LNCAP (cell line): ENCODE data around the gene GXYLT2.

ENCODE experiments used
- CTCF ChIP-seq: fragments of 450-650 bp; IDR thresholded peaks from 2 replicates; pipeline ENCODE4 v1.5.1; 2017; ENCODE audit warnings: mild to moderate bottlenecking

The GXYLT2 gene

GRCh38 chr3:73010158-73010557 is 122.3 kb downstream of the GXYLT2 start:
- TF ChIP-seq CTCF = no peak

GRCh38 chr3:73018298-73018697 is 130.5 kb downstream of the GXYLT2 start:
- TF ChIP-seq CTCF = no peak

- no peak for TF ChIP-seq CTCF
Observed at GRCh38 chr3:73018790-73019441, 131.1 kb downstream of the GXYLT2 start.

GRCh38 chr3:73021301-73021835 is 133.5 kb downstream of the GXYLT2 start:
- TF ChIP-seq CTCF = no peak

- no peak for TF ChIP-seq CTCF
Observed at GRCh38 chr3:73024836-73025235, 137.0 kb downstream of the GXYLT2 start.

GRCh38 chr3:73026111-73026759 is 138.4 kb downstream of the GXYLT2 start:
- TF ChIP-seq CTCF = no peak
